ENCODE data around the gene CCDC88C.

Gene CCDC88C

GRCh38 chr14:91374879-91375702 lies 42.5 kb downstream of the CCDC88C start:
- in situ Hi-C loops (cut with HindIII; ENCODE audit: low sequenced_read_pairs) = no loop called here
- TF ChIP-seq CTCF (IDR thresholded peaks at IDR 0.05; ENCODE audit: low read depth, low read length, missing control alignments) = no peak
- H3K4me3 ChIP-seq (ENCODE audit: low read depth, low read length) = no peak overlapping the region

GRCh38 chr14:91374287-91374878 lies 43.2 kb downstream of the CCDC88C start:
- in situ Hi-C loops (cut with HindIII; ENCODE audit: low sequenced_read_pairs) = no loop called here
- no peak for TF ChIP-seq CTCF (IDR thresholded peaks at IDR 0.05; ENCODE audit: low read depth, low read length, missing control alignments)
- DNase-seq (ENCODE audit: low read depth) = no peak
- no peak overlapping the region for H3K4me3 ChIP-seq (ENCODE audit: low read depth, low read length)

More at GRCh38 chr14:91374879-91375702, 42.5 kb downstream of the CCDC88C start:
- DNase-seq (ENCODE audit: low read depth) = no peak

GRCh38 chr14:91373591-91374254 lies 43.9 kb downstream of the CCDC88C start:
- DNase-seq (ENCODE audit: low read depth) = no peak
- no peak for TF ChIP-seq CTCF (IDR thresholded peaks at IDR 0.05; ENCODE audit: low read depth, low read length, missing control alignments)

GRCh38 chr14:91372671-91373495 lies 44.7 kb downstream of the CCDC88C start:
- no peak overlapping the region for H3K4me3 ChIP-seq (ENCODE audit: low read depth, low read length)
- no peak for DNase-seq (ENCODE audit: low read depth)
- in situ Hi-C loops (cut with HindIII; ENCODE audit: low sequenced_read_pairs) = no loop called here
- TF ChIP-seq CTCF (IDR thresholded peaks at IDR 0.05; ENCODE audit: low read depth, low read length, missing control alignments) = no peak

More at GRCh38 chr14:91373591-91374254, 43.9 kb downstream of the CCDC88C start:
- in situ Hi-C loops (cut with HindIII; ENCODE audit: low sequenced_read_pairs) = no loop called here
- H3K4me3 ChIP-seq (ENCODE audit: low read depth, low read length) = no peak overlapping the region

GRCh38 chr14:91371990-91372375 lies 45.6 kb downstream of the CCDC88C start:
- no peak for TF ChIP-seq CTCF (IDR thresholded peaks at IDR 0.05; ENCODE audit: low read depth, low read length, missing control alignments)
- H3K4me3 ChIP-seq (ENCODE audit: low read depth, low read length) = no peak overlapping the region
- DNase-seq (ENCODE audit: low read depth) = no peak
- in situ Hi-C loops (cut with HindIII; ENCODE audit: low sequenced_read_pairs) = no loop called here
